NCI-H1105 (cell line): Measurements from ENCODE around the gene JMJD4.
A peak's percentile ranks its signal among the peaks of the same experiment; 100 is the strongest.

ENCODE experiments used
- DNase-seq: peaks from one replicate; lab custom pipeline; 2025; lab: John Stamatoyannopoulos, UW

The JMJD4 gene

DNA sequence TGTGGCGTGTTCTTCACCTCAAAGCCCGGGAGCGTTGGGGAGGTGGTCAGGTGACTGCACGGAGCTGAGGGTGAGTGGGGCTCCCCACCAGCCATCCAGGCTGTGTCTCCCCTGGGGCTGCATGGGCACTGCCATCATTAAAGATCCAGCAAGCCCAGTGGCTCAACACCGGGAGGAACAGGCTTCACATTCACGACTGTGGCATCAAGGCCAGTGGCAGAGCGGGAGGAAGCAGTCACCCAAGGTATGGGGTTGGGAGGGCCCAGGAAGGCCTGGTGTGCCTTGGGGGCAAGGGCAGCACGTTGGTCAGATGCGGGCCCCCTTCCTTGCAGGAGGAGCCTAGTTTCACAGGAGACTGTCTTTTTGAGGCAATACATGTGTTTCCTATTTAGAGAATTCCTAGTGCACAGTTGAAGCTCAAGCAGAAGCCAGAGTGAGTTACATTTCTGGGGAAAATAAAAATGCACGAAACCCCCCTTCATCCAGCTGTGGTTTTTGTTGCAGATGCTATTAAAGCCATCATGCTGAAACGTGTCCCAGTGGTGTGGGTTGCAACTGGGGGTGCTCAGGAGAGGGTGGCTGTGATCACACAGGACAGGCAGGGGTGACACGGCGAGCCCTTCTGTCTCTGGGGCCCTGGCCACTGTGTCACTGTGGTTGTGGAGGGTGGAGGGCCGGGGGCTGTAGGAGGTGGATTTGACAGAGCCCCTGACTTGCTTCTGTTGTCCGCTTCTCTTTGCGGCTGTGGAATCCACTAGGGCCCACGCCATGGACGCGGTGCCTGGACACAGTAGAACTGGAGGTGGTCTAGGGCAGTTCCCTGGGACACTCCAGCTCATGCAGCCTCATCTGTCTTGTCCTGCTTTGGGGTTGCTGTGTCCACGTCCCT, 34.2 kb upstream of the JMJD4 start:
- no peak for DNase-seq

DNA sequence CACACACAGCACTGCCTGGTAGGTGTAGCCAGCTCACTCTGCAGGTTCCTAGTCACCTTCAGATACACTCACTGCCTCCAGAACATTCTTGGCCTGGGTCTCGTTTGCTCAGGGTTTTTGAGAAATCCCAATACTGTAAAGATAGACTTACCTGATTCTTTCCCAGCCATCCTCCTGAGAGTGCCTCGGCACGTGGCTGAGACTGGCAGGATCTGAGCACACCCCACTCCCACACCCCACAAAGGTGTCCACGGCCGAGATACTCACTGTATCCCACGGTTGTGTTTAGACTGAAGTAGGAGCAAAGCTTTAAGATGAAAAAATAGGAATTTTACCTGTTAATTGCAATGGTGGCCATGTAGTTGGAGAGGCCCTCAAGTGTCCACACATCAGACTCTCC, 33.5 kb upstream of the JMJD4 start:
- no peak for DNase-seq

DNA sequence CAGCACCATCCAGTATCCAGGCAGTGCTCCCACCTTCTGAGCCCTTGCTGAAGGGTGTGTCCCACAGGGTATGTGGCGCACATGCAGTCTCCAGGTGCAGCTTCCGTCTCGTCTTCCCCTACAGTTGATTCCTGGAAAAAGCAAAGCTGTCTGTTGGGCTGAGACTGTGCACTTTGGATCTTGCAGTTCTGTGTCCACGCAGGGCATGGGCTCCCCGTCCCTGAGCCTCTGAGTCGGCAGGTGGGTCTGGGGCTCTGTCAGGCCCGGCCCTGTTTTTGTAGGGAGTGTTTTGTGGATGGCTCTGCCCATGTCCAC, 33.0 kb upstream of the JMJD4 start:
- DNase-seq: no peak

DNA sequence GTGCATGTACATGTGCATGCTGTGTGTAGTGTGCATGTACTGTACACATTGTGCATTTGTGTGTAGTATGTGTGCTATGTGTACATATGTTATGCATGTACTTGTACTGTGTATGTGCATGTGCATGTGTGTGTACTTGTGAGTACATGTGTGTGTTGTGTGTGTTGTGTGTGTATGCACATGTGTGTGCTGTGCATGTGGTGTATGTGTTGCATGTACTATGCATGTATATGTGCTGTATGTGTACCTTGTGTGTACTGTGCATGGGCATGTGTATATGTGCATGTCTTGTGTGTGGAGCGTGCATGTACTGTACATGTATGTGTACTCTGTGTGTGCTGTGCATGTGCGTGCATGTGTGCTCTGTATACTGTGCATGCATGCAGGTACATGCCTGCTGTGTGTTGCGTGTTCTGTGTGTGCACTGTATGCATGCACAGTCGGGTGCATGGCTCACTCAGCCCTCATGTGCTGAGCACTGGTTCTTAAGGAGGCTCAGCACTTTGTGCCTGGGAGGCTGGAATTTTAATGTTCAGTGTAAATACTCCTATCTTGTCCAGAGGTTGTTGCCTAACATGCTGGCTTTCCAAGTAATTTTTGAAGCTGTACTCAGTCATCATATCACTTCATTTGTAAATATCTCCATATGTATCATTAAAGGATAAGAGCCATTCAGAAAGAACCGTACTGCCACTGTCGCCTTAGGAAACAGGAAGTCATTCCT, 32.5 kb upstream of the JMJD4 start:
- no peak for DNase-seq

DNA sequence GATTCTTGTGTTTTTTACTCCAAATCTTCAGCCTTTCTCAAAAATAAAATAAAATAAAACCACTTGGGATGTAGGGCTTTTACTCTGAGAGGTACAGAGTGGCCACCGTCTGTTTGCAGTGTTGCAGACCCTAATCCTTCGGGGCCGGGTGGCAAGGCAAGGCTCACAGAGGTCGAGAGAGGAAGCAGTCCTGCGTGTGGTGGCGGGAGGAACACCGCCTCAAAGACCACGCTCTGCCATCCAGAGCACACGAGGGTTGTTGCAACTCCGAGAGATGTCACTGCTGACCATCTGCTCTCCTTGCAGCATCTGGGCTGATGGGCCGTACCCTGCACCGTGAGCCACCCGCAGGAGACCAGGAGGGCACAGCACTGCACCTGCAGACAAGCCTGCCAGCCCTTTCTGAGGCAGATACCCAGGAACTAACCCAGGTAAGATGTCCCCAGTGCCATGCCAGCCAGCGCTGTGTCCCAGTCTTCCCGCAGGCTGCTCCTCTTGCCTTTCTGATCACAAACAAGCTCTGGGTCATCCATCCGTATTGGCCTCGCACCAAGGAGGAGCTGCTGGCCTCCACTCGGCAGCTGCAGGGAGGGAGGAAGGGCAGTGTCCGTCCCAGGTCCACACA, 31.7 kb upstream of the JMJD4 start:
- DNase-seq: no peak

DNA sequence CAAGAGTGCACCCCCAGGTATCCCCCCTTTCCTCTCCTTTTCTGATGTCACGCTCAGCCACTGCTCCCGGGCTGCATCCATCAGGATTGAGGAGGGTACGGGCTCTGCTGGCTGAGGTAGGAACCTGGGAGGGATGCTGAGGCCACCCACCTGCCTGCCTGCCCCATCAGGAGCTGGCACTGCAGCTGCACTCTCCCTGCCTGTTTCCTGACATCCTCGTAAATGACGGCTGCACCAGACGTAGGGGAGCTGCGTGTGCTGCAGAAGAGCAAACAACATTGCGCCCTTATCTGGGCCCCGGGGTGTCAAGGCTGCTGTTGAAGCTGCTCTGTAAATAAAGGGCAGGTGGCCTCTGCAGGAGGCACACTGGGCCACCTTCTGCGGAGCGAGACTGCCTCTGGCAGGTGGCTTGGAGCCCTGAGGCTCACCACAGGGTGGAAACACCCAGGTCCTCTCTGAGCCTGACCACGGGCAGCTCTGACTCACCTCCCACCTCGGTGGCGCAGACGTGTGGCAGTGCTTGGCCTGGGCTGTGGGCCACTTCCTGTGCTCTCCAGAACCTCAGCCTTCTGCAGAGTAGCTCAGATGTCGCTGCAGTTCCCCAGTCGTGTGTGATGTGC, 31.0 kb upstream of the JMJD4 start:
- peak; percentile 21 for DNase-seq

DNA sequence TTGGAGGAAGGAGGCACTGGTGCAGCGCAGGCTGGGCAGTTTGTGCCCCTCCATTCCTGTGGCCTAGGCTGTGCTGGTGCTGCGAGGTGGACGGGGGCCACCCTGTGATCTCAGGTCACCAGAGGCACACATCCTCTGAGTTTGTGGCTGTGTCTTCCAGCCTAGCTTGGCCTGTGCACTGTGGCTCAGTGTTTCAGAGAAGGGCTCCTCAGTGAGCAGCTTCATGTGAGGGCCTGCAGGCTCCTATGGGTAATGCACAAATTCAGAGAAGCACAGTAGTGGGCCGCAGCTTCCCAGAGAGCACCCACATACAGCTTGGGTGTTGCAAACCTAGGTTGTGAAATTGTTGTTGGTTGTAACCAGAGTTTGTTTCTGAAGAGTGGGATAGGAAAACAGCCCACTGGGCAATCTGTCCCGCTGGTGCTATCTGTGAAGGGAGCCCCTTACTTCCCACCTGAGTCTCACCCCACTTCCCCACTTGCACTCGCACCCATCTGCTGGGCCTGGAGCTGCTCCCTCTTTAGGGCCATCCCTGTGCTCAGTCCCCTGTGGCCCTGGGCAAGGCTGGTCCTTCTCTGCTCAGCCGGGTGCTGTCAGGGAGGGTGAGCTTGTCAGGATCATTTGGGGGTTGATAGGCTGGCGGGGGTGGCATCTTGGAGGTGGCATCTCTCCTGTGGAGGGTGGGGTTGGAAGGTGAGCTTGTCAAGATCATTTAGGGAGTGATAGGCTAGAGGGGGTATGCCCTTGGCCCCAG, 30.3 kb upstream of the JMJD4 start:
- no peak for DNase-seq

DNA sequence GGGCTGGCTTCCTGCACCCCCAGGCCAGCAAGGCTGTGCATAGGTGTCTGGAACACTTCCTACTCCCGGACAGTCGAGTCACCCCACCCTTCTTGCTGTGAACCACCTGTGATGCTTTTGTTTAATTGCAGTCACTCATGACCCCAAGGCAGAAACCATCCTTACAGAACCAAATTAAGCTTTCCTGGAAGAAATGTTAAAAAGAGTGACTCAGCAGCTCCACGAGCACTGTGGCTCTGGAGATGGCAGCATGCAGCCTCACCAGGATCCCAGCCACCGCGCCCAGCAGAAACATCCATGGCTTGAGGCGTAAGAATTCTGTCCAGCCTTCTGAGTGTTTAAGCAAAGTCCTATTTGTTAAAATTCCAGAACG, 28.9 kb upstream of the JMJD4 start:
- no peak for DNase-seq

DNA sequence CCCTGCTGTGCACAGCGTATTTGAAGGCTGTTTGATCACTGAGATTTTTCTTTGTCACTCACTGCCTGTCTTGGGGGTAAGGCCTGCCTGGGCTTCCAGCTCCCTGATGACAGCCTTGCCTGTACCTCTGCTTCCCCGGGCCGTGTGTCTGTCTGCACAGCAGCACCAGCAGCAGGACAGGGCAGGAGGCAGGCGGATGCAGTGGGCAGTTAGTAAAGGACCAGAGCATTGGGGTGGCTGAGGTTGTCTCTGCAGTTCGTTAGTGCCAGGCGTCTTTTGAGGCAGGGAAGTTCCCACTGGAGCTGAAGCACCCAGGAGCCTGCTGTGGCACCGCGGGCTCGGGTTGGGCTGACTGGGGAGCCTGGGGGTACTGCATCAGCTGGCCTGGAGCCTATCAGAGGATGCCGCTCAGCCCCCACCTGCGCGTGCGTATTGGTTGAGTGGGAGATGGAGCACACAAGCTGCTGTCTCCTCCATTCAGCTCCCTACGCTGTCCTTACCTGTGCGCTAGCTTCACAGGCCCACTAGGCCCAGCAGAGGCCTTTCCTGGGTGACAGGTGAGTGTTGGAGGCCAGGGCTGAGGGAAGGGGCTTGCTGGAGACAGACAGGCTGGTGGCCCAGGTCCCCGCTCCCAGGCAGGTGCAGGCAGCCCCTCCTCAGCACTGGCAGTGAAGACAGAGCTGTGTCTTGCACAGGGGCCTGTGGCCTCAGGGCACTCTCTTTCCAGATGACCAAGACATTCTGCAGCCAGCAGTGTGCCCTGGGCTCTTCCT, 28.3 kb upstream of the JMJD4 start:
- DNase-seq: no peak

DNA sequence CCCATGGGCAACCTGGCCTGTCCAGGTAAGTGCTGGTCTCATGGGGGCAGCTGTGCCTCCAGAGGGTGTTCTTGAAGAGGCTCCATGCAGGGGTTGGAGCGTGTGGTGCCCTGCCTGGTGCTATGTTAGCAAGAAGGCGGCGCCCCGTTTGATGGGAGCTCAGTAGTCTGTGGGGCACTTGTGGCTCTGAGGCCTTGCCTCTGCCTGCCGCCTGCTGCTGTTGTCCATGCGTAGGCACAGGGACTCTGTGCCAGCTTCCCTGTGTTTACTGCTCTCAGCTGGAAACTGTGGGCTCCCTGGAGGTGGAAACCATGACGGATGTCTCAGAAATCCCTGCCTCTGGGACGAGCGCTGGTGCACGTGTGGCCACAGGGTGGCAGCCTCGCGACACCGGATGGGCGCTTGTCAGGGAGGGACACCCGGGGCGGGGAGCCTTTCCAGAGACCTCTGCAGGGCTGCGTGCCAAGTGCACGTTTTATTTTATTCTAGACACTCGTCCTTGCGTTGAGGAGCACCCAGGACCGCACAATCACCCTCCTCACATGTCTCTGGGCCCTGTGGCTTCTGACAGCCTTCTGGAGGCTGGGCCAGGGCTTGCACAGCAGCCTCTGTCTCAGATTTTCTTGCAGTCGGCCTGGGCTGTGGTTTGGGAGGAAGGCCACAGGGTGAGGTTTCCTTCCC, 27.3 kb upstream of the JMJD4 start:
- DNase-seq: peak; percentile 63

DNA sequence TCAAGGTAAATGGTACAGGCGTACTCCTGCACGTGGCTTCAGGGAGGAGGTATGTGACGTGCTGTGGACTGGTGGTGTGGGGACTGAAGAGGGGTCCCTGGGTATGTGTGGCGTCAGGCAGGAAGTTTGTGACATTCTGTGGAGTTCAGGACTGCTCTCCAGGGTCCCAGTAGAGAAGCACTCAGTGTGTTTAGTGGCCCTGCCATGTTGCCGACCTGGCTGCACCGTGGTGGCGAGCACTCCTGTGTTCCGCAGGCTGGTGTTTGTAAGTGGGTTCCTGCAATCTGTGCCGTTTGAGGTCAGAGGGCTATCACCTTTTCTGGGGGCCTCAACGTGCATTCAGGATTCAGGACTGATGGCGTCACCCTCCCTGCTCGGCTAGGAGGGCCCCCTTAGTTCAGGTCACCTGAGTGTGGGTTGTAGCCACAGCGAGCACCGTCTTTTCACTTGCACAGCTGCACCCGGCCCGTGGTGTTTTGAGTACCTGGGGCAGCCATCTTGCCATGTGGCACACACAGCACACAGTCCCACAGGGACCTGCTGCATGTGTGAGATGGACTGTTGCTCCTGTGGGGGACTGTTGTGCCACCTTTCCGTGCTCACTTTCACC, 26.6 kb upstream of the JMJD4 start:
- DNase-seq: no peak

DNA sequence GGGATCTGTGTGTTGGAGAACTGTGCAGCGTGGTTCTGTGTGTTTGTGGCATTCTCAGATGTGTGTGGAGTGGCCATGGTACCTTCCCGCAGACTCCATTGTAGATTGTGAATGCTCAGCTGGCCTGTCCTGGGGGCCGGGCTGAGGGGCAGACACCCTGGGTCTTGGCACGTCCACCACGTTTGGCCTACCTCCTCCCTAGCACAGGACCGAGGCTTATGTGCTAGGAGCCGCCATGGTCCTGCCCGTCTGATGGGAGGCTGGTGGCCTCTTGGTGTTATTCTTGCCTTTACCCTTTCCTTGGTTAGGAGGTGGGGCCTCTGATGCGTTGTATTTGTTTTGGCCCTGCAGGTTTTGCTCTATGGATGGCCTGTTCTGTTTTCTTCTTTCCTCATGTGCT, 25.3 kb upstream of the JMJD4 start:
- no peak for DNase-seq

DNA sequence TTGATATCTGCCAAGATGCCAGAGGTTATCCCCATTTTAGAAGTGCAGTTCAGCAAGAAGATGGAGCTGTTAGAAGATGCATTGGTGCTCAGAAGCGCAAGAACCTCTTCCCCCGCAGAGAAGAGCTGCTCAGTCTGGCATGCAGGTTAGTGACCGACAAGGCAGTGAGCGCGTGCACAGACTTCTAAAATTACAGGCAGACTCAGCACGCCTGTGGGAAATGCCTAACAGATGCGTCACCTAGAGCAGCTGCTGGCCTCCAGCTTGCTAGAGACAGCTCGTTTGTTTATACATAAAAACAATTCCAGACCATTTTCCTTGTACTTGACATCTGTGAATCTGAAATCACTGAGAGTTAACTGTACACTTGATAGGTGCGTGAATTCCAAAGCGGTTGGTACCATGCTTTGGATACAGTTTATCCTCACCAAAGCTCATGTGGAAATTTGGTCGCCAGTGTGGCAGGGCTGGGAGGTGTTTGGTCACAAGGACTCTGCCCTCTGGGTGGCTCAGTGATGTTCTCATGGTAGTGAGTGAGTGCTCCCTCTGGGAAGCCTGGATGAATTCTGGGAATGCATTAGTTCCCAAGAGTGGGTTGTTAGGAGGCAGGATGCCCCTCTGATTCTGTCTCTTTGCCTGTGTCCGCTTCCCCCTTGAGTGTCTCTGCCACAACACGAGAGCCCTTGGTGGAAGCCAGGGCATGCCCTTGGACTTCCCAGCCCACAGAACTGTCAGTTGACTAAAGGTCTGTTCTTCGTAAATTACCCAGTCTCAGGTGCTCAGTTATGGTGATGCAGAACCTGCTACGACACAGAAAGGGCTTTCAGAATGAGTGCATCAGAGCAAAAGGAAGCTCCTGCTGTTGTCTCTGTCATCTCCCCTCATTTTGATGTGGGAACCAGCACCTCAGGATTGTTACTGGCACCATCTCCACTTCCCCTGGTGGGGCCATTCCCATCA, 24.5 kb upstream of the JMJD4 start:
- no peak for DNase-seq

DNA sequence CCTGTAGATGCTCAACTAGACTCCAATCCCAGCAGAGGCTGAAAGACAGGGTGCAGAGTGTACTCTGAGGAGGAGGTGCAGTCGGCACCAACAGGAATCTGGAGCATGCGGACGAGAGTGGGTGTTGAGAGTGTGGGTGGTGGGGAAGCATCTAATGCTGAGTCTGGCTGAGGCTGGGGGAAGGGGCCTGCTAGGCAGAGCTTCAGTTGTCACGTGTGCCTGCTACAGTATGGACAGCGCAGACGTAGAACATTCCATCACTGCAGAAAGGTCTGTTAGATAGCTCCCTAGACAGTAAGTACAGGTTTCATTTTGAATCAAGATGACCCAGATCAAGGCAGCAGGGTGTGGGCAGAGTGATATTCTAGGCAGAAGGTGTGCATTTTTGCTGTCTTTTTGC, 23.3 kb upstream of the JMJD4 start:
- DNase-seq: no peak

DNA sequence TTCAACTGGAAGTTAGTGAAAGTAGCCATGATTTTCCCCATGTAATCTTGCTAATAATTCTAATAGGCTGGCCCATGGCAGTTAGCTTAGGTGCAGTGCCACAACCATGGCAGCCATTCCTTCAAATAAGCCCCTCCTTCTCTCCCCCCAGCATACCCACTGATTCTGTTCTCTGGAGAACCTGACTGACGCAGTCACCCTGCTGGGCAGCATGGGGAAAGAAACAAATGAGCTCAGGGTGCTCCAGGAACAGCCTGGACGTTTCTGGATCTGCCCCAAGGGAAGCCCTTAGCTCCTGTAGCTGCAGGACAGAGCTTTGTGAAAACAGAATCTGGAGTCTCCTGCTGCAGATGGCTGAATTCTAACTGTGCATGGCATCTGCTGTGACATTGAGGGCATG, 22.7 kb upstream of the JMJD4 start:
- DNase-seq: no peak

DNA sequence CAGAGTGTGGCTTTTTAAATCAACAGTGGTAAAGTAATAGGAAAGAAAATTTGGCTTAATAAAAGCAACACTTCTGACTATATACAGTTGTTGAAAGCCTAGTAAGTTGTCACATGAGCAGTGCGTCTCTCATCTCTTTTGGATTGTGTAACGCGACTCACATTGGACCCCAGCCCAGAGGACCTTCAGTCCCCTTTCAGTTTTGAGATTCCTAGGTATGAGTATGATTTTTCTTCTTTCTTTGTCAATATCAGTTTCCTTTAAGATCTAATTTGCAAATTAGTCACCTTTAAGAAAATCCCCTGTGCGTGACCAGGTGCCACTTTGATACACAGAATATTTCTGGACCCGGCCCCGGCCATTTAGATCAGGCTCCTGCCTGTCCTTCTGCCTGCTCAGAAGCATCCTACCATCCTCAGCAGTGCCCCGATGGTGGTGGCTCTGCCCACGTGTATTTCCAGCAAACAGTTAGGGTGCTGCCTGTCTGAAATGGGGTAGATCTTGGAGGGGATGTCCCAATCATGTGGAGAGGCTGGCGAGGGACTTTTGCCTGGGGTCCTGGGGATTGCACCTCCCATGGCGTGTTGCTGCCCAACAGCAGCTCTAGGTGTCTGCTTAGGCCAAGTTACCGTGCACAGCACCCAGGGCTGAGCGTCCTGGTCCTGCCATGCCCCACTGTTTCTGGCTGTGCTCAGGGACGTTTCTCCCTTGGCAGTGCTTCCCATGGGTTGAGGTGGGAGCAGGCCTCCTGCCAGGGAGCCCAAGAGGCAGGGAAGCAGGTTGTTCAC, 21.3 kb upstream of the JMJD4 start:
- DNase-seq: no peak

DNA sequence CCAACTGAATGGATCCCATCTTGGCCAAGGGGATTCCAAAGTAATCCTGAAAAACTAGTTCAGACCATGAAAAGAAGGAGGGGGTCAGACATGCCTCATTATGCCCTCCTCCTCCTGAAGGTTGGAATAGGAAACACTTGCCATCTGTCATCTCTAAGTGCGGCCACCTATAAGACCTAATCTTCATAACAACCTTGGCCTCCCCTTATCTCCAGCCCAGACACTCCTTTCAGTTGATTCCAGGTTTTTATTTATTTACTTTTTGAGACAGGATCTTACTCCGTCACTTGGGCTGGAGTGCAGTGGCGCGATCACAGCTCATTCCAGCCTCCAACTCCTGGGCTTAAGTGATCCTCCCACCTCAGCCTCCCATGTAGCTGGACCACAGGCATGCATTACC, 19.9 kb upstream of the JMJD4 start:
- DNase-seq: no peak

DNA sequence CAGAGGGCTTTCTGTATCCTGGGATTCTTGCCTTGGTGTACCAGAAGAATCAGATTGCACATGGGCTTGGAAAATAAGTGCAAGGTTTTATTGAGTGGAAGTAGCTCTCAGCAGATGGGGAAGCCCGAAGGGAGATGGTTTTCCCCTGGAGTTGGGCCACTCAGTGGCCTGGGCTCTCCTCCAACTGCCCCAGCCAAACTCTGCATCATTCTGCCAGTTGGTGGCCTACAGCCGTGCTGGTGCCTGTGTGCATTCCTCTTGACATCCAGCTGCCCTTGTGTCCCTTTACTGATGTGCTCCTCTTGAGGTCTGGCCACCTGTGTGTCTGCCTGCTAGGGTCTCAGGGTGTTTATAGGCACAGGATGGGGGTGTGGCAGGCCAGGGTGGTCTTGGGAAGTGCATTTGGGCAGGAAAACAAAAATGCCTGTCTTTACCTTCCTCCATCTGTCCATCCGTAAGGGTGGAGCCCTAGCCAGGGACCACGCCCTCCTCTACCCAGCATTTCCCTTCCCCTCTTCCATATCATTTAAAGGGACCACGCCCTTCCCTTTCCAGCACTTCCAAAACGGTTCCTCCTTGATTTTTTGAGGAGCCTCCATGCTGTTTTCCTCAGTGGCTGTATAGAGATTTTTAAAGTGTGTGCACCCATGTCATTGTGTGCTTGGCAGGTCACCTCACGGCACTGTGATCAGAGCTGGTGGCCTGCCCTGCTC, 19.1 kb upstream of the JMJD4 start:
- no peak for DNase-seq
